Middle frontal gyrus (tissue), 1 donor: ENCODE measurements around the gene VEGFB.
"Not testable (repeated sequence)": the region's sequence is repeated elsewhere in the genome, so short reads cannot be mapped to it uniquely, and the experiment has no call there.

ENCODE experiments used
- DNase-seq: peaks from one replicate; pipeline ENCODE4 v3.0.0-alpha.2; 2015; ENCODE audit warnings: low spot score; ENCODE audit errors: extremely low spot score

Gene VEGFB

GRCh38 chr11:64245797-64246620 is 11.6 kb downstream of the VEGFB start:
- DNase-seq: no peak

DNA sequence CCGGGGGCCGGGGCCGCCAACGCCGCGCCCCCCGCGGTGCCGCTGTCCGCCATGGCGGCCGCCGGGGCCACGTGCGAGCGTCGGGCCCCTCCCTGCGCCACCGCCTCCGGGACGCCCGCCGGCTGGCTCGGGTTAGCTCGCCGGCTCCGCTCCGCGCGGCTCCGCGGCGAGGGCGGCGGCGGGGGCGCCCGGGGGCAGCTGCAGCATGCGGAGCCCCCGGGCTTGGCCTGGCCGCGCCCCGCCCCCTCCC is 12.2 kb downstream of the VEGFB start:
- DNase-seq: not testable (repeated sequence)

DNA sequence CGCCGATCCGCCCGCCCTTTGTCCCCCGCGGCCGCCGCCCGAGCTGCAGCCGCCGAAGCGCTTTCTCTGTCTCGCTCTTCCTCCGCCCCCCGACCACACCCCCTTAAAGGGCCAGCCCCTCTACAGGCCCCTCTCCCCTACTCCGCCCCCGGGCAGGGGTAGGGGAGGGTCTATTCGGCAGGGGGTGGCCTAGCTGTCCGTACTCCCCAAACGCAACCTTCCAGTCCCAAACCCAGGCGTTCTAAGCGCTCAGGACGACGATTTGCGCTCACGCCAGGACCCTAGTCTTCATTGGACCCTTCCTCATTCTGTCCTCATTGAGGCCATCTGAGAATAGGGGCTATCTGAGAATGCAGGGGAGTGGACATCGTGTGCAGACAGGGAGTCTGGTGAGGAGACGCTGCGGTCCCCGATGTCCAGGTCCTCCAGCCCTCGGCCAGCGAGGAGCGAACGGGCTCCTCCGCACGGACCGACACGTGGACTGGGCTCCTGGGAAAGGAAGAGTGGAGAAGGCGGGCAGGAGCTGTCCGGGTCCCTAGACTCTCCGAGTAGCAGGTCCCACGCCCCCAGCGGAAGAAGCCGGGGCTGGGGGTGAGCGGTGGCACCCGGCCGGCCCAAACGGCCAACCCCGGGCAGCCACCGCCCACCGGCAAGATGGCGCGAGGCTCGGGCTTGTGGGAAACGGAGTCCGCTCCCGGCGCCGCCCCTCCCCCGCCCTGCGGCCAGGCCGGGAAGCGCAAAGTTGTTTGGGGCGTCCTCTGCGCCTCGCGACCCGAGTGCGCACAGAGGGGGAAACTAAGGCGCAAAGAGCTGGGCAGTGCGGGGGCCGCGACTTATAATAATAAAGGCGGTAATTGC is 12.7 kb downstream of the VEGFB start, which contains the start of gene PPP1R14B:
TSS of gene PPP1R14B (minus strand) at position 73 of the 858 bp plus-strand sequence. CDS start 270 bp downstream, outside the sequence.
- peak; percentile 76 for DNase-seq

DNA sequence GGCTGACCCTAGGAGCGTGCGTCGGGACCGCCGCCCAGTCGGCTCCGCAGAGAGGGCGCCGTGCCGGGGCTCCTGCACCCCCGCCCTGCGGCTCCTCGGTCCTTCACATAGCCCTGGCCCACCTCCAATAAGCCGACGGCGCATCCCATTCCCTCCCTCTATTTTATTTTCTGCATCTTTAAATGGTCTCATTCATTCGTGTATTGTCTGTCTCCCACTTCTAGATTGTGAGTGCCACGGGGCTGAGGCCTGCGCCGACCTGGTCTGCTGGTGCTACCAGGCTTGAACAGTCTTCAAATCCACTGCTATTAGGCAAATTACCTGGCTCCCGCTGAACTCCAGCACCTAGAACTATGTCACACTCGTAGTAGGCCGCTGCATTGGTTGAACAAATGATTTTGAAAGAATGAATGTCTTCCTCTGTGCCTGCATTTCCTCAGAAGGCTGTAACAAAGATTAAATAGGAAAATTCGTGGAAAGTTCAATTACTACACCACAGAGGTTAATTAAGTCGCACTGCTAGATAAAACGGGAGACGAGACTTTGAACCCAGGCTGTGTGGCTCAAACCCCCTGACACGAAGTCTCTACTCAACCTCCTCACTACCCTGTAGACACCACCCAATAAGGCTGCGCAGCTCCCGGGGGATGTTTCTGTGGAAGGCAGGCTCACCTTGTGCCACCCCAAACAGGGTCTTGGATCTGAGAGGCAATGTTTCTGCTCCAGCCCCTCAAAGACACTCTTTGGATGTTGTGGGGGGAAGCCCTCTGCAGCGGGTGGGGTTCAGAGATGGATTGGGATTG is 13.5 kb downstream of the VEGFB start:
- DNase-seq: no peak

GRCh38 chr11:64248578-64248977 is 14.2 kb downstream of the VEGFB start:
- no peak for DNase-seq

DNA sequence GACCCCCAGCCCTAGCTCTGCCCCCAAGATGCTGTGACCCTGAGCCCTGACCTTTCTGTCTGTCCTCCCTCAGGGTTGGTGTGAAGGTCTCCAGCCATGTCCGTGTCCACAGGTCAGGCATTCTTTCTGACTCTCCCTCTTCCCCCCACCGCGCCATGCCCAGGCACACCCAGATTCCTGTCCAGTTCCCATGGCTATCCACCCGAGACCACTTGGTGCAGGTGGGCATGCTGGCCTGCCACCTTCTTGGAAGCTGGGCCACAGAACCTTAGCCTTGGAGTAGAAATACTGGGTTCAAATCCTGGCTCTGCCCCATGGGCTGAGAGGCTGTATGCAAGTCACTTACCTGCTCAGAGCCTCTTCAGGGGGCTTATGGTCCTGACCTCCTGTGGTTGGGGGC is 14.7 kb downstream of the VEGFB start:
- no peak for DNase-seq

DNA sequence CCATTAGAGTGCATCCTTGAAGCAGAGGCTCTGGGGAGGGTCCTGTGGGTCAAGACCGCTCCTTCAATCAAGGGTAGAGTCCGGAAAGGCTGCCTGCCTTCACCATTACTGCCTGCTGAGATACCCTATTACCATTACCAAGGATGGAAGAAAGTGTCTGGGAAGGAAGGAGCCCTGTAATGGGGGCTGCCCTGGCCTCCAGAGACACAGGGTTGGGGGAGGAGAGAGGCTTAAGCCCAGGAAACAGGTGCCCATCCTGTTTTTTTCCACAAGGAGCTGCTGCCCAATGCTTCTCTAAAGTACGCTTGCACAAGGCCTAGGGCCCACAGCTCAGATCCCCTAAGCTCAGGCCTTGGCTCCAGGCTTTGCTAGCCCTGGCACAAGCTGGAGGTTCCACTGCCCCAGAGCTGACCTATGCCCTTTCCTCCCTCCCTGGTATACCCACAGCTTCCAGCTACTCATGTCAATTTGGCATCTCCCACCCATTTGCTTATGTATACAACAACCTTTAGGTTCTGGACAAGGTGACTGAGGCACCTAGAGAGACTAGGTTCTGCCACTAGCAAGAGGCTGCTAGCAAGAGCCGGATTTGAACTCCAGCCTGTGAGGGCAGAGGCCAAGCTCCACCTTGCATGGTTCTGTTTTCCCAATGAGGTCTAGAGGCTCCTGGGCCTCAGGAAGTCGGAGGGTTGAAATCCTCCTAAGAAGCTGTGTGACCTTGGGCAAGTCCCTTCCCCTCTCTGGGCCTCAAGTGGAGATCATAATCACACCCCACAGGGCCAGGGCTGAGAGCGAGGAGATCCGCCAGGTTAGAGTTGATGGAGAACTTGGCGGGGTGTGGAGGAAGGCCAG is 15.4 kb downstream of the VEGFB start:
- DNase-seq: no peak

DNA sequence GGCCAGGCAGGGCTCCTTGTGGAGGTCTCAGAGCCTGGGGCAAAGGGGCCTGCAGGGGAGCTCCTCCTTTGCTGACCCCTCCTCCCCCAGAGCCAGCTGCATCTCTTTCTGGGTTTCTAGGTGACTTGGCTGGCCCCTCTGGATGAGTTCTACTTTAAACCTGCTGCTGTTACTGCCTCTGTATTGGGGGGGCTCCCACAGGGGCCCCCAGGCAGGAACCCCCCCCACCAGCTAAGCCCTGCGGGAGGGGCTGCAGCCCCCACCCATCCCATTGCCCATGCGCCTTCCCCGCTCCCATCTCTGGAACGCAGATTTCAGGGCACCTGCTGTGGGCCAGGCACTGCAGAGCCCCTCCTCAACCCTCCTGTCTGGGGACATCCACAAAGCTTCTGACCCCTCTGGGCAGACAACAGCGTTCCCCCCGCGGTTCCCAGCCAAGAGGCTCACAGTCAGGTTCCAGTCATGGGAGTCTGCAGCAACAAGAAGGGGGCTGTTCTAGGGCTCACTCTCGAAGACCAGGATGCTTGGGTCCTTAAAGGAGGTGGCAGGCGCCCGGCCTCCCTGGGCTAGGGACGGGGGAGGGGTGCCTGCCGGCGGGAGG is 16.1 kb downstream of the VEGFB start:
- no peak for DNase-seq

DNA sequence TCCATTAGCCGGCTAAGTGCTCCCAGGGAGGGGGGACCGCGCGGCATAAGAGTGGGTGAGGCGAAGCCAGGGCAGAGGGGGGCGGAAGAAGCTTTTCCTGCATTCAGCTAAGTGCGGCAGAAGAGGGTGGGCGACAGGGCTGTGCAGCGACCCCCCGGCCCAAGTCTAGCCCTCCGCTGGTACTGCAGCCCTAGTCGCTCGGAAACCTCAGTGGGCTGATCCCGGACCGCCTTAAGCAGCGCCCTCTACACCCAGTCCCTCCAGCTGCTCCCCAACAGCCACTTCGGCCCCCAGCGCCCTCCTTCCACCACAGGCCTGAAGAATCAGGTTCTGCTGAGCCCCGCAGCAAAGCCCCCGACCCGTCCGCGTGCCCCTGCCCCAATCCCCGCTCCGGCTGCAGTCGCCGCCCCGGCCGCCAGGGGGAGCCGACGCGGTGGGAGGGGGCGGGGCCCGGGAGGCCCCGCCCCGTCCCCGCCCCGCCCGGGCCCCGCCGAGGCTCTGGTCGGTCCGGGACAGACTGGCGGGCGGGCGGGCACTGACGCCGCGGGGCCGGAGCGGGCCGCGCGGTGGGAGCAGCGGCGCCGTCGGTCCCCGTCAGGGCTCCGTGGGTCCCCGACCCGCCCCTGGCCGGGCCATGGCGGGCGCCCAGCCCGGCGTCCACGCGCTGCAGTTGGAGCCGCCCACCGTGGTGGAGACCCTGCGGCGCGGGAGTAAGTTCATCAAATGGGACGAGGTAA is 16.8 kb downstream of the VEGFB start, which contains the start of gene PLCB3:
TSS of gene PLCB3 (plus strand) at position 515 of the 737 bp plus-strand sequence. CDS start at position 635, 120 bp downstream.
- no peak for DNase-seq

DNA sequence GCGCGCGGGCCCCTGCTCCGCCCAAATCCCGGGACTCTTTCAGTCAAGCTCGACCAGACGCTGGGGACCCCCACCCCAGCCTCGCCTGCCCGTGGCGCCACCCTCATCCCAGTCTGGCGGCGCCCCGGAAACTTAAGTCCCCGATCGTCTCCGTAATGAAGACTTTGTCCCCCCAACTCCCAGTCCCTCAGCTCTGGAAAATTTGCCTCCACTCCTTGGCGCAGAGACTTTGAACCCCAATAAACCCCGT is 17.3 kb downstream of the VEGFB start:
- no peak for DNase-seq

- DNase-seq: no peak
Measured at GRCh38 chr11:64252003-64252872, 17.9 kb downstream of the VEGFB start.

- no peak for DNase-seq
Measured at GRCh38 chr11:64253043-64253442, 18.7 kb downstream of the VEGFB start.

DNA sequence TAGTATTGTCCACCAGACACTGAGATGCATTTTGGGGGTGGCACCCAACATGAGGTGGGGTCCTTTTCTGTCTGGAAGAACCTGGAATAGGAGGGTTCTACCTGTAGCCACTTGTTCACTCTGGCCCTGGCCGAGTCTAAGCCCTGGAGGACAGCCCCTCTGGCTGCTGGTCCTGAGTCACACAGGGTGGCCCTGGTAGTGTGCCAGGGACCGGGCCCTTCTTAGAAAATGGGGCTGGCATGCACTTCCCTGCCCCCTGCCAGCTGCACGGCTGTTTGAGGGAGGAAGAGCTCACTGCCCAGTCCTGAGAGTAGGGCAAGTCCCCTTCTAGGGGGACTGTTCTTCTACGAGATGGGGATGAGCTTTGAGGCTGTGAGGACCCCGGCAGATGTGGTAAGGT is 19.1 kb downstream of the VEGFB start:
- DNase-seq: no peak

DNA sequence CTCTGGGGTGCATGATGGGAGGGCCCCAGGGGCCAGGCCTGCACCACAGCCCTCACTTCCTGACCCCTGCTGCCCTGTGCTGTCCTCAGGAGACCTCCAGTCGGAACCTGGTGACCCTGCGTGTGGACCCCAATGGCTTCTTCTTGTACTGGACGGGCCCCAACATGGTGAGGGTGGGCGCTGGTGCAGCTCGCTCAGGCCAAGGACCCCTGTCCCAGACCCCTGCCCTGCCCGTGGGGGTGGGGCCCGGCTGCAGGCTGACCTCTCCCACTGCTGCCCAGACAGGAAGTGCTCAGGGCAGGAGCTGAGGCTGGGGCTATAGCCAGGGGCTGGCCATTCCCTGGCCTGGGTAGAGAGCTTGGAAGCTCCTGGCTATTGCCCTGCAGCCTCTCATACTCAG is 19.9 kb downstream of the VEGFB start:
- no peak for DNase-seq

- no peak for DNase-seq
Measured at GRCh38 chr11:64255135-64256128, 21.0 kb downstream of the VEGFB start.

DNA sequence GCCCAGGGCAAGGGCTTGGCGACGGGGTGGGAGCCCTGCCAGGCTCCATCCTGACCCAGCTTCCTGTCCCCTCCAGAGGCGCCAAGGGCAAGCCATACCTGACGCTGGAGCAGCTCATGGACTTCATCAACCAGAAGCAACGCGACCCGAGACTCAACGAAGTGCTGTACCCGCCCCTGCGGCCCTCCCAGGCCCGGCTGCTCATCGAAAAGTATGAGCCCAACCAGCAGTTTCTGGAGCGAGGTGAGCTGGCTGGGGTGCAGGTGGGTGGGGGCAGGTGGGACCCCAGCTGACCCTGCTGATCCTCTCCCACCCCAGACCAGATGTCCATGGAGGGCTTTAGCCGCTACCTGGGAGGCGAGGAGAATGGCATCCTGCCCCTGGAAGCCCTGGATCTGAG is 21.9 kb downstream of the VEGFB start:
- DNase-seq: no peak

DNA sequence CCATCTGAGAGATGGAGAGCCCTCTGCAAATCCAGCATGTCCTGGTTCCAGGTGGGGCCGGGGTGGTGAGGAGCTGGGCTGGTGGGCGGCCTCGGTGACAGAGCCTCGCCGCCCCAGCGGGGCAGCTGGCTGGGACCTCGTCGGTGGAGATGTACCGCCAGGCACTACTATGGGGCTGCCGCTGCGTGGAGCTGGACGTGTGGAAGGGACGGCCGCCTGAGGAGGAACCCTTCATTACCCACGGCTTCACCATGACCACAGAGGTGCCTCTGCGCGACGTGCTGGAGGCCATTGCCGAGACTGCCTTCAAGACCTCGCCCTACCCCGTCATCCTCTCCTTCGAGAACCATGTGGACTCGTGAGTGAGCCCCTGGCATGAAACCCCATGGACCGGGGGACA is 24.0 kb downstream of the VEGFB start:
- DNase-seq: no peak
